B cell (primary cell): ENCODE measurements around the gene GSKIP. TPM values are rescaled to one million over a fixed set of nuclear protein-coding genes. Genes with fewer than 3 reads are reported as not detected.

Experiments
- ATAC-seq: fragments of 200-7000 bp; cut with Tn5 transposase; one replicate; pipeline ENCODE4 v1.10.0; 2021; ENCODE audit warnings: low read depth, mild to moderate bottlenecking, moderate number of reproducible peaks, moderate library complexity
- CTCF ChIA-PET: fragments of 350-600 bp; sonication (Branson Sonifier 250); formaldehyde crosslinking; loops from one replicate; lab custom pipeline; 2021; ENCODE audit warnings: antibody characterized with exemption, inconsistent platforms; lab: Charles Lee
- POLR2A ChIA-PET: fragments of 350-600 bp; sonication (Branson Sonifier 250); formaldehyde crosslinking; loops from one replicate; lab custom pipeline; 2021; ENCODE audit warnings: antibody characterized with exemption; lab: Charles Lee
- DNase-seq: peaks from one replicate; pipeline ENCODE4 v3.0.0; 2013
- H2AFZ ChIP-seq: 2 replicates; pipeline ENCODE4 v1.6.1; 2012; ENCODE audit warnings: mild to moderate bottlenecking, low read depth, low read length; ENCODE audit not compliant: insufficient read depth, poor library complexity, severe bottlenecking
- H3K27ac ChIP-seq, 2 donors: 1 replicate in 1 of 2; 2 replicates in 1 of 2; pipeline ENCODE4 v1.5.1; 2012 to 2013; ENCODE audit warnings: low read length in 2 of 2, mild to moderate bottlenecking in 2 of 2, moderate library complexity in 1 of 2
- H3K27me3 ChIP-seq, 4 experiments: fragments of 200-600 bp in 1 of 4; sonication (generic) in 1 of 4; replicated peaks in 1 of 4; 1 replicate in 2 of 4; 2 replicates in 2 of 4; pipeline versions ENCODE4 v1.6.1 to v1.7.0; 2013 to 2016; ENCODE audit warnings: low read length in 3 of 4, mild to moderate bottlenecking in 2 of 4, mixed read lengths in 1 of 4, moderate library complexity in 1 of 4; ENCODE audit not compliant: insufficient read depth in 4 of 4, control insufficient read depth in 3 of 4; ENCODE audit errors: control extremely low read depth in 1 of 4
- H3K36me3 ChIP-seq, 2 experiments: replicated peaks in 1 of 2; 1 replicate in 1 of 2; 2 replicates in 1 of 2; pipeline versions ENCODE4 v1.6.1 to v1.7.1; 2013; ENCODE audit warnings: low read length in 1 of 2; ENCODE audit not compliant: insufficient read depth in 2 of 2, control insufficient read depth in 1 of 2; ENCODE audit errors: control extremely low read depth in 1 of 2, extremely low read depth in 1 of 2
- H3K4me1 ChIP-seq, 2 donors: fragments of 200-600 bp in 1 of 2; sonication (generic) in 1 of 2; 1 replicate in 1 of 2; 2 replicates in 1 of 2; pipeline versions ENCODE4 v1.5.1 to v1.6.1; 2013 to 2017; ENCODE audit warnings: low read length in 2 of 2; ENCODE audit not compliant: control insufficient read depth in 2 of 2, insufficient read depth in 2 of 2
- H3K4me2 ChIP-seq: replicated peaks from 2 replicates; pipeline ENCODE3; 2012; ENCODE audit warnings: mild to moderate bottlenecking, low read depth, low read length; ENCODE audit not compliant: poor library complexity, severe bottlenecking
- H3K4me3 ChIP-seq, 5 experiments: fragments of 200-600 bp in 1 of 5; sonication (generic) in 1 of 5; 1 replicate in 3 of 5; 2 replicates in 2 of 5; pipeline versions ENCODE4 v1.5.1 to v1.7.0; 2011 to 2016; ENCODE audit warnings: low read length in 4 of 5, mild to moderate bottlenecking in 4 of 5, low read depth in 2 of 5, control low read depth in 1 of 5, moderate library complexity in 1 of 5; ENCODE audit not compliant: insufficient read depth in 1 of 5; ENCODE audit errors: control extremely low read depth in 1 of 5, extremely low read depth in 1 of 5
- H3K79me2 ChIP-seq: fragments of 200-600 bp; sonication (generic); one replicate; pipeline ENCODE4 v1.6.0; 2016; ENCODE audit warnings: low read length; ENCODE audit not compliant: control insufficient read depth, insufficient read depth
- H3K9ac ChIP-seq: fragments of 200-600 bp; sonication (generic); 2 replicates; pipeline ENCODE4 v1.6.1; 2017; ENCODE audit warnings: mild to moderate bottlenecking, low read length, moderate library complexity
- H3K9me3 ChIP-seq, 3 donors: one replicate each; pipeline versions ENCODE4 v1.6.1 to v1.7.1; 2013; ENCODE audit warnings: low read length in 2 of 3; ENCODE audit not compliant: control insufficient read depth in 2 of 3, insufficient read depth in 1 of 3; ENCODE audit errors: control extremely low read depth in 1 of 3
- H4K20me1 ChIP-seq: 2 replicates; pipeline ENCODE4 v1.6.0; 2012; ENCODE audit warnings: mild to moderate bottlenecking, low read length; ENCODE audit not compliant: insufficient read depth, control insufficient read depth, poor library complexity, severe bottlenecking
- H3K27ac Mint-ChIP-seq: one replicate; pipeline ENCODE4 v1.8.0; 2021; ENCODE audit warnings: mixed read lengths
- H3K27me3 Mint-ChIP-seq: one replicate; pipeline ENCODE4 v1.8.0; 2021; ENCODE audit warnings: mixed read lengths
- H3K4me1 Mint-ChIP-seq: one replicate; pipeline ENCODE4 v1.8.0; 2021; ENCODE audit warnings: mixed read lengths
- H3K4me3 Mint-ChIP-seq: one replicate; pipeline ENCODE4 v1.8.0; 2021; ENCODE audit warnings: mixed read lengths
- H3K9me3 Mint-ChIP-seq: one replicate; pipeline ENCODE4 v1.8.0; 2022; ENCODE audit warnings: mixed read lengths; ENCODE audit not compliant: insufficient read depth
- EZH2 ChIP-seq: IDR thresholded peaks from 2 replicates; pipeline ENCODE4 v1.6.1; 2012; ENCODE audit warnings: borderline replicate concordance, low read depth, mild to moderate bottlenecking, moderate library complexity, low read length; ENCODE audit not compliant: insufficient read depth, poor library complexity, severe bottlenecking
- WGBS: methylation state at CpG from one replicate; pipeline ENCODE4 v1.1.5; 2013; ENCODE audit warnings: missing lambda C conversion rate; ENCODE audit not compliant: insufficient coverage; 5-methylcytosine and 5-hydroxymethylcytosine counted together
- intact Hi-C: fragments of 100-400 bp; cut with micrococcal nuclease; formaldehyde crosslinking; loops from one replicate; pipeline ENCODE4 v1.10.0; 2022
- polyA plus RNA-seq: library from polyadenylated mRNA; depleted of rRNA; stranded (reverse); fragments of >200 nt; gene quantifications from 2 replicates; pipeline ENCODE4 v1.2.3, GENCODE V29; 2012
- total RNA-seq, 2 donors: library from RNA; stranded (reverse); fragments of 120-200 nt in 1 of 2; gene quantifications; 1 replicate in 1 of 2; 2 replicates in 1 of 2; pipeline versions ENCODE4 v1.2.3 to v1.2.4, GENCODE V29; 2013 to 2022
- TF ChIP-seq, protein P1 (sequence below): fragments of 200-600 bp; IDR thresholded peaks from one replicate; pipeline ENCODE4 v1.8.0; 2022; ENCODE audit warnings: antibody characterized with exemption, mild to moderate bottlenecking

GSKIP gene
- total and polyA plus RNA-seq, 2 donors (not counting 1 experiment from before 2014, with no cell fraction given) = 5.7 to 15.8 TPM

DNA sequence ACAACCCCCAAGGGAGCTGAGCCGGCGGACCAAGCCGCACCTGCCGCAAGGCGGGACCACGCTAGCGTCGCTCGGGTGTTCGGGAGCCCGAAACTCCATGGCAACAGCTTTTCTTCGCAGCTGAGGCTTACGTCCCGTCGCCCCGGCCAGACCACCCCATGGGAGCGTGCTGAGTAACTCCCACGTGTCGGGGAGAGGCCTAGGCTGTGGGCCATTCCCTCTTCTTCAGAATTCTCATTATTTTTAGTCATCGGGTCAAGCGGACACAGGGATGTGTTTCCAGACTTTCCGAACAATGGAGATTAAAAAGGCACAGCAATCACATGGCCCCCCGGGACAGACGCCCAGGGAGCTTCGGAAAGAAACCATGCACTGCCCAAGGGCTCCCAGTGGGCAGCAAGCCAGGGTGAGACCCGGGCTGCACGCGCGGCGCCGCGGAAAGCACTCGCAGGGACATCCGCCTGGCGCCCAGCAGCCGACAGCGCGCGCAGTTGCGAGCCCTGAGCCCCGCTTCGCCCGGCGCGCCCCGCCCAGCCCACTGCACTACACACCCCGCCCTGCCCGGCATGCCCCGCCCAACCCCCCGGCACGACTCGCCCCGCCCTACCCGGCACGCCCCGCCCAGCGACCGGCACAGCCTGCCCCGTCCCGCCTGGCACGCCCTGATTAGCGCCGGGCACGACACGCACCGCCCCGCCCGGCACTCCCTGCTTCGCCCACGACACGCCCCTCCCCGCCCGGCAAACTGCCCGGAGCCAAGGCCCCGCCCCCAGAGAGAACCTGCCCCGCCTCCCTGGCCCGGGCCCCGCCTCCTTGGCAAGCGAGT, 28.2 kb downstream of the GSKIP start:
- Histone ChIP-seq H3K9ac (peak overlapping the region; percentile 85), H2AFZ (peak overlapping the region; percentile 96), H4K20me1 (no peaks in the 10 kb centered on the region), H3K4me2 (peak overlapping the region; percentile 99), H3K4me1 (peaks cover 7 to 18% of the 10 kb centered on the region in 2 donors), H3K9me3 (no peaks in the 10 kb centered on the region), H3K79me2 (no peaks in the 10 kb centered on the region), H3K27me3 (no peaks in the 10 kb centered on the region), H3K27ac (peak overlapping the region; percentile 45 to 74), H3K4me3 (peak overlapping the region; percentile 68 to 96 (median 77)), H3K36me3 (peaks cover 2 to 3% of the 10 kb centered on the region in 2 experiments)
- WGBS = under 1% methylated on average over 72 of the region's 79 CpGs
- ATAC-seq = peak; percentile 94
- H3K27ac Mint-ChIP-seq = peak overlapping the region; percentile 79
- ChIA-PET POLR2A (no interaction called here), CTCF (interaction anchor here (1.6 kb wide), 1 partner anchor 32 kb away, joined by 4 read pairs; no protein-coding TSS in a partner anchor)
- peak overlapping the region; percentile 93 for H3K4me3 Mint-ChIP-seq
- intact Hi-C loops = loop anchor here (1.0 kb wide), 4 partner anchors 28 to 406 kb away; partner anchors contain the start of genes ATG2B, GSKIP, PAPOLA and VRK1
- peak; percentile 98 for DNase-seq
- H3K27me3 Mint-ChIP-seq = peaks cover 5% of the 10 kb centered on the region
- no peak for TF ChIP-seq EZH2
- TF ChIP-seq, protein P1, sequence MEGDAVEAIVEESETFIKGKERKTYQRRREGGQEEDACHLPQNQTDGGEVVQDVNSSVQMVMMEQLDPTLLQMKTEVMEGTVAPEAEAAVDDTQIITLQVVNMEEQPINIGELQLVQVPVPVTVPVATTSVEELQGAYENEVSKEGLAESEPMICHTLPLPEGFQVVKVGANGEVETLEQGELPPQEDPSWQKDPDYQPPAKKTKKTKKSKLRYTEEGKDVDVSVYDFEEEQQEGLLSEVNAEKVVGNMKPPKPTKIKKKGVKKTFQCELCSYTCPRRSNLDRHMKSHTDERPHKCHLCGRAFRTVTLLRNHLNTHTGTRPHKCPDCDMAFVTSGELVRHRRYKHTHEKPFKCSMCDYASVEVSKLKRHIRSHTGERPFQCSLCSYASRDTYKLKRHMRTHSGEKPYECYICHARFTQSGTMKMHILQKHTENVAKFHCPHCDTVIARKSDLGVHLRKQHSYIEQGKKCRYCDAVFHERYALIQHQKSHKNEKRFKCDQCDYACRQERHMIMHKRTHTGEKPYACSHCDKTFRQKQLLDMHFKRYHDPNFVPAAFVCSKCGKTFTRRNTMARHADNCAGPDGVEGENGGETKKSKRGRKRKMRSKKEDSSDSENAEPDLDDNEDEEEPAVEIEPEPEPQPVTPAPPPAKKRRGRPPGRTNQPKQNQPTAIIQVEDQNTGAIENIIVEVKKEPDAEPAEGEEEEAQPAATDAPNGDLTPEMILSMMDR = no peak
- H3K4me1 Mint-ChIP-seq = peaks cover 8% of the 10 kb centered on the region
- H3K9me3 Mint-ChIP-seq = no peaks in the 10 kb centered on the region
